HL-60 (cell line): Measurements from ENCODE around the gene WDFY1.
"Not testable (repeated sequence)": the region's sequence is repeated elsewhere in the genome, so short reads cannot be mapped to it uniquely, and the experiment has no call there.

Source experiments
- DNase-seq, 2 experiments: peaks; one replicate each; pipeline ENCODE4 v3.0.0-alpha.2; 2010 to 2020; ENCODE audit warnings: low read depth in 1 of 2, low spot score in 1 of 2
- H3K27ac ChIP-seq: fragments of 250-450 bp; sonication (Bioruptor Pico); replicated peaks from 2 replicates; pipeline ENCODE4 v1.5.1; 2020; ENCODE audit warnings: mild to moderate bottlenecking, moderate library complexity
- H3K27me3 ChIP-seq: fragments of 250-450 bp; sonication (Bioruptor Pico); 2 replicates; pipeline ENCODE4 v1.5.1; 2021; ENCODE audit warnings: mild to moderate bottlenecking, moderate library complexity; ENCODE audit not compliant: insufficient read depth, poor library complexity, severe bottlenecking
- H3K4me3 ChIP-seq: replicated peaks from 2 replicates; pipeline ENCODE4 v1.5.1; 2011; ENCODE audit warnings: mild to moderate bottlenecking, control low read depth, low read length; ENCODE audit not compliant: insufficient read depth
- CTCF ChIP-seq: IDR thresholded peaks from one replicate; pipeline ENCODE4 v1.5.1; 2011; ENCODE audit warnings: low read length, control low read depth, inconsistent platforms; ENCODE audit not compliant: insufficient read depth
- GABPA ChIP-seq: IDR thresholded peaks from 2 replicates; pipeline ENCODE4 v1.6.1; 2012; ENCODE audit warnings: low read depth
- POLR2AphosphoS5 ChIP-seq: IDR thresholded peaks from 2 replicates; pipeline ENCODE4 v1.6.1; 2012; ENCODE audit warnings: low read depth
- REST ChIP-seq: IDR thresholded peaks from 2 replicates; pipeline ENCODE4 v1.6.1; 2012; ENCODE audit warnings: low read depth; ENCODE audit not compliant: insufficient replicate concordance
- SPI1 ChIP-seq: IDR thresholded peaks from 2 replicates; pipeline ENCODE4 v1.6.1; 2012; ENCODE audit warnings: low read depth, mild to moderate bottlenecking, borderline replicate concordance

Gene WDFY1

GRCh38 chr2:223873672-223874071 is 71.5 kb downstream of the WDFY1 start:
- H3K27ac ChIP-seq: no peak overlapping the region
- H3K27me3 ChIP-seq: no peaks in the 10 kb centered on the region
- TF ChIP-seq CTCF (no peak), GABPA (no peak), POLR2AphosphoS5 (no peak), REST (no peak), SPI1 (no peak)
- H3K4me3 ChIP-seq: no peak overlapping the region
- DNase-seq: no peak

GRCh38 chr2:223872772-223873171 is 72.4 kb downstream of the WDFY1 start:
- DNase-seq, H3K27ac ChIP-seq, H3K4me3 ChIP-seq, H3K27me3 ChIP-seq: not testable (repeated sequence)

GRCh38 chr2:223871661-223872060 is 73.5 kb downstream of the WDFY1 start:
- peak overlapping the region; percentile 63 for H3K27ac ChIP-seq
- H3K27me3 ChIP-seq, H3K4me3 ChIP-seq, DNase-seq: not testable (repeated sequence)

GRCh38 chr2:223870840-223871611 is 74.1 kb downstream of the WDFY1 start:
- Histone ChIP-seq H3K27me3 (no peaks in the 10 kb centered on the region), H3K27ac (peak overlapping the region; percentile 63), H3K4me3 (no peak overlapping the region)
- peak; percentile 73 to 88 for DNase-seq
- TF ChIP-seq POLR2AphosphoS5 (peak; percentile 55), CTCF (no peak), SPI1 (peak; percentile 84)

GRCh38 chr2:223868005-223868404 is 77.1 kb downstream of the WDFY1 start:
- TF ChIP-seq REST (no peak), POLR2AphosphoS5 (no peak), SPI1 (no peak), CTCF (no peak), GABPA (no peak)
- no peak for DNase-seq
- Histone ChIP-seq H3K27ac (no peak overlapping the region), H3K27me3 (no peaks in the 10 kb centered on the region), H3K4me3 (no peak overlapping the region)
